ENCODE data around the gene TMEM79.

- TF ChIP-seq EZH2phosphoT487 (IDR thresholded peaks at IDR 0.05; ENCODE audit: borderline replicate concordance), result no peak
- TF ChIP-seq CTCF (conservative IDR thresholded peaks at IDR 0.05; ENCODE audit: low read length), result no peak
These were observed 26.4 kb upstream of the TMEM79 start for GRCh38 chr1:156257711-156258110.
